Ovary (tissue), 3 donors: Measurements from ENCODE around the gene BOLA2B.

ENCODE experiments used
- CTCF ChIP-seq, 3 donors: fragments of 450-650 bp in 2 of 3; fragments of 200-600 bp in 1 of 3; IDR thresholded peaks; one replicate each; pipeline versions ENCODE4 v1.5.1 to v1.8.0; 2016 to 2022; ENCODE audit warnings: antibody characterized with exemption in 3 of 3, mild to moderate bottlenecking in 1 of 3
- EP300 ChIP-seq: sonication (generic); formaldehyde crosslinking; IDR thresholded peaks from one replicate; pipeline ENCODE4 v1.6.1; 2017; ENCODE audit warnings: antibody characterized with exemption
- POLR2A ChIP-seq: fragments of 450-650 bp; IDR thresholded peaks from one replicate; pipeline ENCODE4 v1.6.1; 2017; ENCODE audit warnings: antibody characterized with exemption, mild to moderate bottlenecking, moderate library complexity
- donor health status: DM: no; HTN: no; CAD: no.

DNA sequence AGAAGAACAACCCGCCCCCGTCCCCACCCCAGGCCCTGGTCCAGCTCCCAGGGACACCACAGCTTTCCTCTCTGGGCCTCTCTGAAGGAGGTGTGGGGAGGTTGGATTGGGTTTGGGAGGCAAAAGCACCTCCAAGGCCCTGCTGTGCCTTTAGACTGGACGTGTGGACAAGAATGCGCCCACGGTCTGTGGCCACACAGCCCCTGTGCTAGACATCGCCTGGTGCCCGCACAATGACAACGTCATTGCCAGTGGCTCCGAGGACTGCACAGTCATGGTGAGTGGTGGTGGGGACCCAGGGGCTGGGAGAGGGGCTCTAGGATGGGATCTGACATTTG is 7.1 kb downstream of the BOLA2B start:
- TF ChIP-seq POLR2A (no peak), CTCF (IDR thresholded peaks at IDR 0.05) (no peak), EP300 (no peak)
